K562 (cell line): ENCODE results near the gene MYL3. TPM values are rescaled to one million over a fixed set of nuclear protein-coding genes. Genes with fewer than 3 reads are reported as not detected.

Experiments used
- E2F8 ChIP-seq: fragments of 450-650 bp; IDR thresholded peaks from 2 replicates; pipeline ENCODE4 v1.7.1; 2018; ENCODE audit warnings: mild to moderate bottlenecking, low read depth; ENCODE audit not compliant: partially characterized antibody
- GATAD2A ChIP-seq: fragments of 450-650 bp; IDR thresholded peaks from 2 replicates; pipeline ENCODE4 v1.6.1; 2017
- HDGF ChIP-seq: fragments of 450-650 bp; IDR thresholded peaks from 2 replicates; pipeline ENCODE4 v1.6.1; 2016
- MYC ChIP-seq, 2 experiments: fragments of 250-450 bp in 1 of 2; sonication (Bioruptor Pico) in 1 of 2; IDR thresholded peaks; 2 replicates each; pipeline versions ENCODE4 v1.5.1 to v1.6.1; 2012 to 2021; ENCODE audit warnings: low read depth in 2 of 2, borderline replicate concordance in 1 of 2, improper control_type of control experiment in 1 of 2, low read length in 1 of 2, mild to moderate bottlenecking in 1 of 2, moderate library complexity in 1 of 2
- NR3C1 ChIP-seq: sonication (generic); formaldehyde crosslinking; IDR thresholded peaks from 2 replicates; pipeline ENCODE4 v1.8.1; 2022; ENCODE audit warnings: missing genetic modification reagents
- RHOXF2B ChIP-seq: fragments of 250-450 bp; sonication (Bioruptor Pico); conservative IDR thresholded peaks from 2 replicates; pipeline ENCODE4 v1.5.1; 2021
- TRIM24 ChIP-seq, 2 experiments: fragments of 450-650 bp; IDR thresholded peaks; 2 replicates each; pipeline ENCODE4 v1.6.1; 2016
- TSC22D4 ChIP-seq: fragments of 450-650 bp; IDR thresholded peaks from 2 replicates; pipeline ENCODE4 v1.6.1; 2016; ENCODE audit warnings: missing genetic modification characterization, missing biosample characterization, control low read depth
- USF1 ChIP-seq: sonication (generic); formaldehyde crosslinking; IDR thresholded peaks from 2 replicates; pipeline ENCODE4 v1.9.0; 2022; ENCODE audit warnings: mild to moderate bottlenecking, missing genetic modification reagents
- ZNF217 ChIP-seq: sonication (generic); formaldehyde crosslinking; IDR thresholded peaks from 2 replicates; pipeline ENCODE4 v1.8.0; 2022; ENCODE audit warnings: mild to moderate bottlenecking, missing genetic modification reagents
- ZNF551 ChIP-seq: fragments of 250-450 bp; sonication (Bioruptor Pico); IDR thresholded peaks from 2 replicates; pipeline ENCODE4 v1.5.0; 2021; ENCODE audit warnings: mild to moderate bottlenecking, moderate library complexity
- polyA plus RNA-seq, 8 experiments: library from polyadenylated mRNA; depleted of rRNA in 4 of 8; stranded (reverse) in 5 of 8; unstranded in 3 of 8; fragments of >200 nt; fragmentation: Nextera tagmentation in 2 of 8; fragmentation: Illumina TruSeq in 1 of 8; extraction: Ambion mirVana in 2 of 8; extraction: Trizol in 1 of 8; gene quantifications; 2 replicates each; pipeline versions ENCODE4 v1.2.1 to v1.2.3, GENCODE V29; 2011 to 2014; ENCODE audit warnings: inconsistent platforms in 1 of 8, missing spikeins in 1 of 8
- total RNA-seq, 7 experiments: library from RNA; depleted of rRNA in 6 of 7; stranded (reverse); fragments of >200 nt in 6 of 7; fragmentation: Illumina TruSeq in 2 of 7; extraction: Trizol in 2 of 7; gene quantifications; 2 replicates each; pipeline versions ENCODE4 v1.2.1 to v1.2.3, GENCODE V29; 2011 to 2021; ENCODE audit warnings: low replicate concordance in 1 of 7
- TF ChIP-seq, protein P1 (sequence below): fragments of 450-650 bp; IDR thresholded peaks from 2 replicates; pipeline ENCODE4 v1.7.0; 2016; ENCODE audit warnings: borderline replicate concordance
- TF ChIP-seq, protein P2 (sequence below): fragments of 450-650 bp; IDR thresholded peaks from 2 replicates; pipeline ENCODE4 v1.6.1; 2016; ENCODE audit warnings: low read depth, mild to moderate bottlenecking, moderate library complexity
- TF ChIP-seq, protein P3 (sequence below): fragments of 250-450 bp; sonication (Bioruptor Pico); IDR thresholded peaks from 2 replicates; pipeline ENCODE4 v1.4.0; 2020; ENCODE audit warnings: mild to moderate bottlenecking, moderate library complexity, borderline replicate concordance
- TF ChIP-seq, protein P4 (sequence below): fragments of 450-650 bp; formaldehyde crosslinking; IDR thresholded peaks from 2 replicates; pipeline ENCODE4 v1.4.0; 2020; ENCODE audit warnings: mild to moderate bottlenecking, mixed read lengths

Gene MYL3
- total and polyA plus RNA-seq, 9 of the 15 experiments (the other 6 are each of a cell fraction or from before 2014, with no cell fraction given) = 0.14 to 0.45 TPM; not detected in 7

- TF ChIP-seq, protein P1, sequence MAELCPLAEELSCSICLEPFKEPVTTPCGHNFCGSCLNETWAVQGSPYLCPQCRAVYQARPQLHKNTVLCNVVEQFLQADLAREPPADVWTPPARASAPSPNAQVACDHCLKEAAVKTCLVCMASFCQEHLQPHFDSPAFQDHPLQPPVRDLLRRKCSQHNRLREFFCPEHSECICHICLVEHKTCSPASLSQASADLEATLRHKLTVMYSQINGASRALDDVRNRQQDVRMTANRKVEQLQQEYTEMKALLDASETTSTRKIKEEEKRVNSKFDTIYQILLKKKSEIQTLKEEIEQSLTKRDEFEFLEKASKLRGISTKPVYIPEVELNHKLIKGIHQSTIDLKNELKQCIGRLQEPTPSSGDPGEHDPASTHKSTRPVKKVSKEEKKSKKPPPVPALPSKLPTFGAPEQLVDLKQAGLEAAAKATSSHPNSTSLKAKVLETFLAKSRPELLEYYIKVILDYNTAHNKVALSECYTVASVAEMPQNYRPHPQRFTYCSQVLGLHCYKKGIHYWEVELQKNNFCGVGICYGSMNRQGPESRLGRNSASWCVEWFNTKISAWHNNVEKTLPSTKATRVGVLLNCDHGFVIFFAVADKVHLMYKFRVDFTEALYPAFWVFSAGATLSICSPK = no peak
- TF ChIP-seq, protein P2, sequence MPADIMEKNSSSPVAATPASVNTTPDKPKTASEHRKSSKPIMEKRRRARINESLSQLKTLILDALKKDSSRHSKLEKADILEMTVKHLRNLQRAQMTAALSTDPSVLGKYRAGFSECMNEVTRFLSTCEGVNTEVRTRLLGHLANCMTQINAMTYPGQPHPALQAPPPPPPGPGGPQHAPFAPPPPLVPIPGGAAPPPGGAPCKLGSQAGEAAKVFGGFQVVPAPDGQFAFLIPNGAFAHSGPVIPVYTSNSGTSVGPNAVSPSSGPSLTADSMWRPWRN = no peak
- TF ChIP-seq MYC (IDR thresholded peaks at IDR 0.05; ENCODE audit: low read depth, low read length) = no peak
- TF ChIP-seq MYC (CRISPR knock-in tag; IDR thresholded peaks at IDR 0.05; ENCODE audit: borderline replicate concordance, low read depth) = no peak
- TF ChIP-seq NR3C1 = no peak
- TF ChIP-seq HDGF = no peak
- TF ChIP-seq USF1 (CRISPR knock-in tag) = peak; percentile 80
- TF ChIP-seq, protein P3, sequence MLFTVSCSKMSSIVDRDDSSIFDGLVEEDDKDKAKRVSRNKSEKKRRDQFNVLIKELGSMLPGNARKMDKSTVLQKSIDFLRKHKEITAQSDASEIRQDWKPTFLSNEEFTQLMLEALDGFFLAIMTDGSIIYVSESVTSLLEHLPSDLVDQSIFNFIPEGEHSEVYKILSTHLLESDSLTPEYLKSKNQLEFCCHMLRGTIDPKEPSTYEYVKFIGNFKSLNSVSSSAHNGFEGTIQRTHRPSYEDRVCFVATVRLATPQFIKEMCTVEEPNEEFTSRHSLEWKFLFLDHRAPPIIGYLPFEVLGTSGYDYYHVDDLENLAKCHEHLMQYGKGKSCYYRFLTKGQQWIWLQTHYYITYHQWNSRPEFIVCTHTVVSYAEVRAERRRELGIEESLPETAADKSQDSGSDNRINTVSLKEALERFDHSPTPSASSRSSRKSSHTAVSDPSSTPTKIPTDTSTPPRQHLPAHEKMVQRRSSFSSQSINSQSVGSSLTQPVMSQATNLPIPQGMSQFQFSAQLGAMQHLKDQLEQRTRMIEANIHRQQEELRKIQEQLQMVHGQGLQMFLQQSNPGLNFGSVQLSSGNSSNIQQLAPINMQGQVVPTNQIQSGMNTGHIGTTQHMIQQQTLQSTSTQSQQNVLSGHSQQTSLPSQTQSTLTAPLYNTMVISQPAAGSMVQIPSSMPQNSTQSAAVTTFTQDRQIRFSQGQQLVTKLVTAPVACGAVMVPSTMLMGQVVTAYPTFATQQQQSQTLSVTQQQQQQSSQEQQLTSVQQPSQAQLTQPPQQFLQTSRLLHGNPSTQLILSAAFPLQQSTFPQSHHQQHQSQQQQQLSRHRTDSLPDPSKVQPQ = no peak
- no peak for TF ChIP-seq RHOXF2B (CRISPR knock-in tag)
- no peak for TF ChIP-seq TSC22D4 (tag)
- TF ChIP-seq TRIM24 (IDR thresholded peaks at IDR 0.05) = no peak
- TF ChIP-seq, protein P4, sequence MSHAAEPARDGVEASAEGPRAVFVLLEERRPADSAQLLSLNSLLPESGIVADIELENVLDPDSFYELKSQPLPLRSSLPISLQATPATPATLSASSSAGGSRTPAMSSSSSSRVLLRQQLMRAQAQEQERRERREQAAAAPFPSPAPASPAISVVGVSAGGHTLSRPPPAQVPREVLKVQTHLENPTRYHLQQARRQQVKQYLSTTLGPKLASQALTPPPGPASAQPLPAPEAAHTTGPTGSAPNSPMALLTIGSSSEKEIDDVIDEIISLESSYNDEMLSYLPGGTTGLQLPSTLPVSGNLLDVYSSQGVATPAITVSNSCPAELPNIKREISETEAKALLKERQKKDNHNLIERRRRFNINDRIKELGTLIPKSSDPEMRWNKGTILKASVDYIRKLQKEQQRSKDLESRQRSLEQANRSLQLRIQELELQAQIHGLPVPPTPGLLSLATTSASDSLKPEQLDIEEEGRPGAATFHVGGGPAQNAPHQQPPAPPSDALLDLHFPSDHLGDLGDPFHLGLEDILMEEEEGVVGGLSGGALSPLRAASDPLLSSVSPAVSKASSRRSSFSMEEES = peak; percentile 64
- no peak for TF ChIP-seq E2F8
- TF ChIP-seq ZNF551 (CRISPR knock-in tag) = no peak
- no peak for TF ChIP-seq GATAD2A
- TF ChIP-seq ZNF217 = no peak
Measured at GRCh38 chr3:46835054-46835453, 28.2 kb downstream of the MYL3 start (continued).
